Activated T-cell treated with anti-CD3 and anti-CD28 coated beads, Interleukin-2, amount 50 U/mL, for 24 hours (primary cell): ENCODE measurements around the gene IP6K3.

ENCODE experiments used
- DNase-seq: peaks from one replicate; pipeline ENCODE4 v3.0.0-alpha.2; 2020
- H3K27ac Mint-ChIP-seq: 2 replicates; pipeline ENCODE4 v1.8.0; 2020; ENCODE audit warnings: mild to moderate bottlenecking, mixed read lengths
- H3K27me3 Mint-ChIP-seq: 2 replicates; pipeline ENCODE4 v1.8.0; 2020; ENCODE audit warnings: mixed read lengths
- H3K36me3 Mint-ChIP-seq: 2 replicates; pipeline ENCODE4 v1.8.0; 2020; ENCODE audit warnings: low read depth, mixed read lengths
- H3K4me1 Mint-ChIP-seq: 2 replicates; pipeline ENCODE4 v1.8.0; 2020; ENCODE audit warnings: low read depth, mixed read lengths
- H3K4me3 Mint-ChIP-seq: 2 replicates; pipeline ENCODE4 v1.8.0; 2020; ENCODE audit warnings: mild to moderate bottlenecking, moderate library complexity, mixed read lengths
- H3K9me3 Mint-ChIP-seq: 2 replicates; pipeline ENCODE4 v1.8.0; 2020; ENCODE audit warnings: mixed read lengths

IP6K3 gene

GRCh38 chr6:33720998-33721397, 25.7 kb downstream of the IP6K3 start:
- H3K27me3 Mint-ChIP-seq, result no peaks in the 10 kb centered on the region
- H3K4me1 Mint-ChIP-seq, result peaks cover 17% of the 10 kb centered on the region
- no peaks in the 10 kb centered on the region for H3K36me3 Mint-ChIP-seq
- no peak overlapping the region for H3K4me3 Mint-ChIP-seq
- no peak overlapping the region for H3K27ac Mint-ChIP-seq
- no peaks in the 10 kb centered on the region for H3K9me3 Mint-ChIP-seq
- DNase-seq, result no peak

- Mint-ChIP-seq H3K36me3 (no peaks in the 10 kb centered on the region), H3K4me1 (peaks cover 12% of the 10 kb centered on the region), H3K4me3 (no peak overlapping the region), H3K27me3 (no peaks in the 10 kb centered on the region), H3K27ac (no peak overlapping the region), H3K9me3 (no peaks in the 10 kb centered on the region)
- no peak for DNase-seq
Observed at GRCh38 chr6:33719326-33719987, 27.2 kb downstream of the IP6K3 start.

- no peak overlapping the region for H3K4me3 Mint-ChIP-seq
- H3K9me3 Mint-ChIP-seq, result no peaks in the 10 kb centered on the region
- peaks cover 5% of the 10 kb centered on the region for H3K4me1 Mint-ChIP-seq
- no peak overlapping the region for H3K27ac Mint-ChIP-seq
- no peak for DNase-seq
- H3K27me3 Mint-ChIP-seq, result no peaks in the 10 kb centered on the region
- H3K36me3 Mint-ChIP-seq, result no peaks in the 10 kb centered on the region
Observed at GRCh38 chr6:33718713-33719112, 28.0 kb downstream of the IP6K3 start.

- Mint-ChIP-seq H3K27ac (no peak overlapping the region), H3K4me3 (no peak overlapping the region), H3K4me1 (peaks cover under 1% of the 10 kb centered on the region), H3K9me3 (no peaks in the 10 kb centered on the region), H3K36me3 (no peaks in the 10 kb centered on the region), H3K27me3 (no peaks in the 10 kb centered on the region)
- no peak for DNase-seq
Observed at GRCh38 chr6:33717934-33718455, 28.7 kb downstream of the IP6K3 start.

- Mint-ChIP-seq H3K4me1 (peaks cover 4% of the 10 kb centered on the region), H3K9me3 (no peaks in the 10 kb centered on the region), H3K27ac (no peak overlapping the region), H3K27me3 (no peaks in the 10 kb centered on the region), H3K4me3 (no peak overlapping the region), H3K36me3 (no peaks in the 10 kb centered on the region)
- DNase-seq, result no peak
Observed at GRCh38 chr6:33716890-33717632, 29.6 kb downstream of the IP6K3 start.

DNA sequence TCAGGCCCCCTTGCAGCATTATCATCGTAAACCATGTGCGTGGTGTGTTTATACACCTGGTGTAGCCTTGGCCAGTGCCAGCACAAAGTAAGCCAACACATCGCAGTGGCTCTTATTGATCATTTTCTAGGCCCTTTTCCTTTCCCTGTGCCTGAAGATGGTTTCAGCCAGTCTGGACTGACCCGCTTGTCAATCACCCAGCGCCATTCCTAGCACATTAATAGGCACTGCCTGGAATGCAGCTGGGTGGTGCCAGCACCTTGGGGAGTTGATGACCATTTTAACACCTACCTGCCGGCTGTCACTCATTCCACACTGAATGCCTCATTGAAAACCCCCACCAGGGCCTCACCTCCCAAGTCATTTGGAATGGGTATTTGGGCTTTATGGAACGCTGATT, 30.3 kb downstream of the IP6K3 start:
- Mint-ChIP-seq H3K9me3 (no peaks in the 10 kb centered on the region), H3K4me1 (peaks cover 9% of the 10 kb centered on the region), H3K4me3 (no peak overlapping the region), H3K27me3 (no peaks in the 10 kb centered on the region), H3K27ac (no peak overlapping the region), H3K36me3 (peaks cover 2% of the 10 kb centered on the region)
- DNase-seq, result no peak

DNA sequence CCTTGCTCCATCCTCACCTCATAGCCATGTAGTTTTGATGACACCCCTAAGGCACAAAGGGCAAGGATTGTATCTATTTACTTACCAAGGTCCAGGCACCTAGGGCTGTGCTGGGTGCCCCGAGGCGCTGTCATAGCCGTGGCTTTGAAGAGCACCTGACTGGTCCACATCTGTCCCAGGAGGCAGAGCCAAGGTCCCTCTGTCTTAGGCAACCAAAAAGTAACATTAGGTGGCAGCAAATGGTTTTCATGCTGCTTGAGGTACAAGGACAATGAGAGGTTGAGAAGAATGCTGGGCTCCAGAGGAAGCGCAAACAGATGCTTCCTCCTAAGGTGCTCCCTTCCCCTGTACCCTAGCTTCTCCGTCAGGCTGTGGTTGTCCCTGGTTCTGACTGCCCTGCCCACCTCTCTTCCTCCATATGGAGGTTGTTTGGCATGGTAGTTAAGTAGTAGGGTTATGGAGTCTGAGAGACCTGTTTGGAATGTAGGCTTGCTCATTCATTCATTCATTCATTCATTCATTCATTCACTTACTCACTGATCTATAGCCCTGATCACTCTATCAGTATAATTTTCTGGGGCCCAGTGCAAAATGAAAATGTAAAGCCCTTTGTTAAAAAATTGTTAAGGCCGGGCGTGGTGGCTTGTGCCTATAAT, 32.2 kb downstream of the IP6K3 start:
- no peak for DNase-seq
- no peak overlapping the region for H3K4me3 Mint-ChIP-seq
- no peaks in the 10 kb centered on the region for H3K27me3 Mint-ChIP-seq
- H3K9me3 Mint-ChIP-seq, result no peaks in the 10 kb centered on the region
- H3K36me3 Mint-ChIP-seq, result peaks cover 20% of the 10 kb centered on the region
- H3K4me1 Mint-ChIP-seq, result peaks cover 24% of the 10 kb centered on the region
- H3K27ac Mint-ChIP-seq, result no peak overlapping the region

- H3K36me3 Mint-ChIP-seq, result peaks cover 28% of the 10 kb centered on the region
- H3K27ac Mint-ChIP-seq, result no peak overlapping the region
- peaks cover 31% of the 10 kb centered on the region for H3K4me1 Mint-ChIP-seq
- H3K4me3 Mint-ChIP-seq, result no peak overlapping the region
- H3K27me3 Mint-ChIP-seq, result no peaks in the 10 kb centered on the region
- H3K9me3 Mint-ChIP-seq, result no peaks in the 10 kb centered on the region
- DNase-seq, result no peak
Observed at GRCh38 chr6:33713786-33714185, 32.9 kb downstream of the IP6K3 start.

GRCh38 chr6:33712914-33713313, 33.8 kb downstream of the IP6K3 start:
- Mint-ChIP-seq H3K4me1 (peaks cover 38% of the 10 kb centered on the region), H3K9me3 (no peaks in the 10 kb centered on the region), H3K36me3 (peaks cover 36% of the 10 kb centered on the region)

GRCh38 chr6:33711140-33712129, 35.3 kb downstream of the IP6K3 start, which contains the start of gene UQCC2:
UQCC2 (minus strand) TSS chr6:33711700; CDS start chr6:33711686, 14 bp downstream.
- Mint-ChIP-seq H3K4me3 (peak within 1 kb of the TSS; percentile 96), H3K27me3 (no peaks in the 10 kb centered on the region), H3K36me3 (peaks cover 51% of the 10 kb centered on the region), H3K27ac (peak within 1 kb of the TSS; percentile 100), H3K9me3 (no peaks in the 10 kb centered on the region), H3K4me1 (peaks cover 39% of the 10 kb centered on the region)
- peak; percentile 98 for DNase-seq

More at GRCh38 chr6:33712914-33713313, 33.8 kb downstream of the IP6K3 start:
- no peak for DNase-seq
- Mint-ChIP-seq H3K4me3 (no peak overlapping the region), H3K27me3 (no peaks in the 10 kb centered on the region), H3K27ac (no peak overlapping the region)

DNA sequence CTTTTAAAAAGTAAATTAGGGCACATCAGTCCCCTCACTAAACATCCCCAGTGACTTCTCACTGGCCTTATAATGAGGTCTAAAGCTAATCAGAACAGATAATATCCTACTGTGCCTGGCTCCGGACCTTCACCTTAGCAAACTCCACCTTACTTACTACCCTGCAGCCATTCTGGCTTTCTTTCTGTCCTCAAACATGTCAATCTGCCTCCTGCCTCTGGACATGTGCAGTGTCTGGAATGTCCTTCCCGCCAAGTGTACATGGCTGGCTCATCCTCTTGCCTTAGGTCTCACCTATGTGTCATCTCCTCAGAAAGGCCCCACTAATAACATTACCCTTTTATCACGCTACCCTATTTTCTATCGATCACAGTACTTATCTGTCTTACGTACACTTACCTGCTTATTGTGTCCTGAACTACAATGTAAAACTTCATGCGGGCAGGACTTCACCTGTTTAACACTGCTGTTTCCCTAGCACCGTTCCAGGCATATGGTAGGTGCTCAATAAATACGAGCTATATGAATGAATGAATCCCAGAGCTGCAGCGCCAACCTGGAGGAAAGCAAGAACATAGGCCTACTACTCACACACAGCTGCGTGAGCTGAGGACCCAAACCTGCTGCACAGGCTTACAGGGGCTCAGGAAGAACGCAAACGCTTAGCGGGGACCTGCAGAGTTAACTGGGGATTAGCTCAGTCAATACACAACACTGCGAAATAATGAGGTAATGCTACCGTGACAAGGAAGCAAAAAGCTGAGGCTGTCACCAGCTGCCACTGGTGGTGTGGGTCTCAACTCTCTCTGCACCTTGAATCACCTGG, 36.2 kb downstream of the IP6K3 start:
- Mint-ChIP-seq H3K4me3 (peak overlapping the region; percentile 96), H3K9me3 (no peaks in the 10 kb centered on the region), H3K27ac (peak overlapping the region; percentile 100), H3K36me3 (peaks cover 60% of the 10 kb centered on the region), H3K4me1 (peaks cover 43% of the 10 kb centered on the region), H3K27me3 (no peaks in the 10 kb centered on the region)
- peak; percentile 46 for DNase-seq

DNA sequence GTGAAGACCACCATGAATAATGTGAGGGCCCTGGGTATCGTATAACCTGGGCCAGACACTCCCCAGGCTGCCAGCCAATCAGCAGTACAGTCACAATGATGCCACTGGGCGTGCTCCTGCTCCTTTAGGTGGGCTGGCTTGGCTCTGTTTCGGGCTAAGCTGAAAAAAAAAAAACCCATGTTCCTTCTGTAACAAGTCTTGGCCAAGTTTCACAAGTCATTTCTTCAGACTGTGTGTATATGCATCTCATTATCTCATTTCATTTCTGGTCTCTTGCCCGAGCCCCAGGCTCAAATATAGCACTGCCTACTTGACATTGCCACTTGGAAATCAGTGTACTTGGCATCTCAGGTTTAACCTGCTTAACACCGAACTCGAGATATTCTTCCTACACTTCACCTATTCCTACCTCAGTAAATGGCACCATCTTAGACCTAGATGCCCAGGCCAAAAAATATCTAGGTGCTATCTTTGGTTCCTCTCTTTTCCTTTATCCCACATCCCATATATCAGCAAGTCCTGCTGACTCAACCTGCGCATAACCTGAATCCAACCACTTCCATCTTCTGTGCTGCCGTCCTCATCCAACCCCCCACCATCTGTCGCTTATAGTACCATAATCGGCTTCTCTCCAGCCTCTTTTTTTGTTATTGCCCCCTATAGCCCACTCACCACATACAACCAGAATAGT, 37.0 kb downstream of the IP6K3 start:
- peaks cover 66% of the 10 kb centered on the region for H3K36me3 Mint-ChIP-seq
- no peak for DNase-seq
- peak overlapping the region; percentile 100 for H3K27ac Mint-ChIP-seq
- peaks cover 43% of the 10 kb centered on the region for H3K4me1 Mint-ChIP-seq
- no peaks in the 10 kb centered on the region for H3K9me3 Mint-ChIP-seq
- no peaks in the 10 kb centered on the region for H3K27me3 Mint-ChIP-seq
- H3K4me3 Mint-ChIP-seq, result peak overlapping the region; percentile 96
